ENCODE results near the gene NUDT14. TPM values are rescaled to one million over a fixed set of nuclear protein-coding genes. Genes with fewer than 3 reads are reported as not detected.

The NUDT14 gene
- polyA plus RNA-seq, 1 donor from 2014 or later: 55.0 TPM

GRCh38 chr14:105178069-105178867, 2.8 kb downstream of the NUDT14 start:
- H3K4me3 ChIP-seq (ENCODE audit: low read length): no peak overlapping the region
- H3K79me2 ChIP-seq (replicated peaks; ENCODE audit: insufficient read depth, low read length): no peaks in the 10 kb centered on the region
- H2AFZ ChIP-seq (ENCODE audit: low read depth, low read length): no peak overlapping the region
- H3K36me3 ChIP-seq (ENCODE audit: insufficient read depth, low read length): no peaks in the 10 kb centered on the region
- TF ChIP-seq RAD21 (conservative IDR thresholded peaks at IDR 0.05): no peak
- no peaks in the 10 kb centered on the region for H3F3A ChIP-seq (ENCODE audit: insufficient read depth, low read length, poor library complexity, severe bottlenecking)
- H3K9me3 ChIP-seq (ENCODE audit: low read length): no peaks in the 10 kb centered on the region
- H3K27me3 ChIP-seq (ENCODE audit: insufficient read depth, low read depth, low read length): no peaks in the 10 kb centered on the region
- no peak overlapping the region for H3K4me2 ChIP-seq (ENCODE audit: low read length)
- H3K27ac ChIP-seq (ENCODE audit: low read length): no peak overlapping the region
- no peaks in the 10 kb centered on the region for H4K20me1 ChIP-seq (ENCODE audit: insufficient read depth)
- no peaks in the 10 kb centered on the region for H3K9me2 ChIP-seq (ENCODE audit: insufficient read depth, low read length)
- no peak overlapping the region for H3K9ac ChIP-seq (ENCODE audit: low read length)

- Histone ChIP-seq H3K27ac (ENCODE audit: low read length) (no peak overlapping the region), H3K27me3 (ENCODE audit: insufficient read depth, low read depth, low read length) (no peaks in the 10 kb centered on the region), H3F3A (ENCODE audit: insufficient read depth, low read length, poor library complexity, severe bottlenecking) (no peaks in the 10 kb centered on the region), H2AFZ (ENCODE audit: low read depth, low read length) (no peak overlapping the region), H3K36me3 (ENCODE audit: insufficient read depth, low read length) (no peaks in the 10 kb centered on the region), H3K9me3 (ENCODE audit: low read length) (no peaks in the 10 kb centered on the region), H3K79me2 (replicated peaks; ENCODE audit: insufficient read depth, low read length) (no peaks in the 10 kb centered on the region), H3K4me2 (ENCODE audit: low read length) (no peak overlapping the region), H4K20me1 (ENCODE audit: insufficient read depth) (no peaks in the 10 kb centered on the region), H3K9ac (ENCODE audit: low read length) (no peak overlapping the region), H3K4me3 (ENCODE audit: low read length) (no peak overlapping the region), H3K9me2 (ENCODE audit: insufficient read depth, low read length) (no peaks in the 10 kb centered on the region)
- TF ChIP-seq POLR2AphosphoS5 (IDR thresholded peaks at IDR 0.05) (no peak), EZH2 (IDR thresholded peaks at IDR 0.05; ENCODE audit: borderline replicate concordance, insufficient read depth, low read length, poor library complexity, severe bottlenecking) (no peak), TAF1 (IDR thresholded peaks at IDR 0.05; ENCODE audit: low read depth) (no peak), SMC3 (conservative IDR thresholded peaks at IDR 0.05; ENCODE audit: poor library complexity) (no peak), RAD21 (conservative IDR thresholded peaks at IDR 0.05) (no peak), CTCF (IDR thresholded peaks at IDR 0.05; ENCODE audit: poor library complexity, severe bottlenecking) (no peak), MXI1 (conservative IDR thresholded peaks at IDR 0.05; ENCODE audit: poor library complexity, severe bottlenecking) (no peak), REST (IDR thresholded peaks at IDR 0.05; ENCODE audit: borderline replicate concordance) (no peak), EP300 (conservative IDR thresholded peaks at IDR 0.05; ENCODE audit: poor library complexity, severe bottlenecking) (no peak)
Measured at GRCh38 chr14:105177082-105177481, 4.0 kb downstream of the NUDT14 start.

All from neural cell (in vitro differentiated cells).